ACC112 (cell line): ENCODE measurements around the gene NKX6-2.
"Not testable (repeated sequence)": the region's sequence is repeated elsewhere in the genome, so short reads cannot be mapped to it uniquely, and the experiment has no call there.

Source experiments
- H2AFZ ChIP-seq: fragments of 200-600 bp; sonication (generic); one replicate; pipeline ENCODE4 v1.6.0; 2017; ENCODE audit warnings: antibody characterized with exemption, low read length; ENCODE audit not compliant: unreplicated experiment
- H3K27ac ChIP-seq: fragments of 200-600 bp; sonication (generic); 2 replicates; pipeline ENCODE4 v1.5.1; 2014; ENCODE audit warnings: low read depth, mild to moderate bottlenecking, antibody characterized with exemption, low read length, moderate library complexity
- H3K27me3 ChIP-seq: fragments of 200-600 bp; sonication (generic); 2 replicates; pipeline ENCODE4 v1.6.1; 2014; ENCODE audit warnings: mild to moderate bottlenecking, antibody characterized with exemption, low read length, moderate library complexity, mixed read lengths; ENCODE audit not compliant: insufficient read depth
- H3K36me3 ChIP-seq: fragments of 200-600 bp; sonication (generic); 2 replicates; pipeline ENCODE4 v1.6.1; 2016; ENCODE audit warnings: mild to moderate bottlenecking, antibody characterized with exemption, low read length, moderate library complexity, mixed read lengths; ENCODE audit not compliant: insufficient read depth
- H3K4me1 ChIP-seq: fragments of 200-600 bp; sonication (generic); one replicate; pipeline ENCODE4 v1.6.1; 2016; ENCODE audit warnings: low read length, mixed read lengths; ENCODE audit not compliant: insufficient read depth, unreplicated experiment, control insufficient read depth
- H3K4me3 ChIP-seq: fragments of 200-600 bp; sonication (generic); 2 replicates; pipeline ENCODE4 v1.5.1; 2014; ENCODE audit warnings: mild to moderate bottlenecking, low read depth, low read length
- H3K79me2 ChIP-seq: fragments of 200-600 bp; sonication (generic); one replicate; pipeline ENCODE4 v1.6.0; 2016; ENCODE audit warnings: low read length; ENCODE audit not compliant: control insufficient read depth, unreplicated experiment, insufficient read depth

NKX6-2 gene

DNA sequence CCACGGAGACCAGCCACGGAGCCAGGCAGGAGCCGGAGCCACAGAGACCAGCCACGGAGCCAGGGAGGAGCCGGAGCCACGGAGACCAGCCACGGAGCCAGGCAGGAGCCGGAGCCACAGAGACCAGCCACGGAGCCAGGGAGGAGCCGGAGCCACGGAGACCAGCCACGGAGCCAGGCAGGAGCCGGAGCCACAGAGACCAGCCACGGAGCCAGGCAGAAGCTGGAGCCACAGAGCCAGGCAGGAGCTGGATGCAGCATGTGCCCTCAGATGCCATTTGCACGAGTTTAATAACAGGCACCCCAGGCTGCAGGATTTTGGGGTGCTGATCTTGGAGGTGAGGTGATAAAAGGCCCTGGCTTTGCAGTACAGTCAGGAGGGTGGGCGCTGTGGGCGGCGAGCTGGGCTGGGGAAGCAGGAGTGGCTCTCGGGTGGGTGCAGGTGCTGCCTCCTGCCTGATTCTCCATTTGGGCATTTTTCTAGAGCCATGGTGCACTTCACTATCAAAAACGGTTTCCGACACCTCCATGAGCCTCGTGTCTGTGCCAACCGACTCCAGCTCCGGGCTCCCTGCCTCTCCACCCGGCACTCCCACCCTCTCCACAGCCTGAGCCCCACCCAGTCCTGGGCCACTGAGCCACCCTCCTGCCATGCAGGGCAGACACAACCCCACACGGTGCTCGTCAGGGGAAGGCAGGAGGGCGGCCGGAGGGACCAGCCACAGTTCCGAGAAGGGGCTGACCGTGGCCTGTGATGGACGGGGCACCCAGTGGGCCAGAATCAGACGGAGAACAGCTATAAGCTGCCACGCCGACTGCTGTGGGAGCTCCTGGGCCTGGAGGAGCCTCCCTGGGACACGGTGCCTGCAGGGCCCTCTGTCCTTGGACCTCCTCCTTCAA is 40.8 kb upstream of the NKX6-2 start:
- Histone ChIP-seq H3K27ac (no peak overlapping the region), H2AFZ (no peak overlapping the region), H3K27me3 (peaks cover 33% of the 10 kb centered on the region), H3K36me3 (no peaks in the 10 kb centered on the region), H3K4me3 (no peak overlapping the region), H3K79me2 (no peaks in the 10 kb centered on the region), H3K4me1 (no peaks in the 10 kb centered on the region)

DNA sequence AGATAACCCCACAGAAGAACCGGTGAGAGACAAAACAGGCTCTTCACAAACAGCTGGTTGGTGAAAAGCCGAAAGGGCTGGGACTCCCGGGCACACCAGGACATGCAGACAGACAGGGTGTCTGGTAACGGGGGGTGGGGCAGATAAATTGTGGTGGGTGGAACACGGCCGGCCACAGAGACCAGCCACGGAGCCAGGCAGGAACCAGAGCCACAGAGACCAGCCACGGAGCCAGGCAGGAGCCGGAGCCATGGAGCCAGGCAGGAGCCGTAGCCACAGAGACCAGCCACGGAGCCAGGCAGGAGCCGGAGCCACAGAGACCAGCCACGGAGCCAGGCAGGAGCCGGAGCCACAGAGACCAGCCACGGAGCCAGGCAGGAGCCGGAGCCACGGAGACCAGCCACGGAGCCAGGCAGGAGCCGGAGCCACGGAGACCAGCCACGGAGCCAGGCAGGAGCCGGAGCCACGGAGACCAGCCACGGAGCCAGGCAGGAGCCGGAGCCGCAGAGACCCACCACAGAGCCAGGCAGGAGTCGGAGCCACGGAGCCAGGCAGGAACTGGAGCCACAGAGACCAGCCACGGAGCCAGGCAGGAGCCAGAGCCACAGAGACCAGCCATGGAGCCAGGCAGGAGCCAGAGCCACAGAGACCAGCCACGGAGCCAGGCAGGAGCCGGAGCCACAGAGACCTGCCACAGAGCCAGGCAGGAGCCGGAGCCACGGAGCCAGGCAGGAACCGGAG is 40.0 kb upstream of the NKX6-2 start:
- not testable (repeated sequence) for H2AFZ ChIP-seq, H3K36me3 ChIP-seq, H3K4me3 ChIP-seq, H3K79me2 ChIP-seq, H3K27ac ChIP-seq, H3K4me1 ChIP-seq
- peaks cover 24% of the 10 kb centered on the region for H3K27me3 ChIP-seq

DNA sequence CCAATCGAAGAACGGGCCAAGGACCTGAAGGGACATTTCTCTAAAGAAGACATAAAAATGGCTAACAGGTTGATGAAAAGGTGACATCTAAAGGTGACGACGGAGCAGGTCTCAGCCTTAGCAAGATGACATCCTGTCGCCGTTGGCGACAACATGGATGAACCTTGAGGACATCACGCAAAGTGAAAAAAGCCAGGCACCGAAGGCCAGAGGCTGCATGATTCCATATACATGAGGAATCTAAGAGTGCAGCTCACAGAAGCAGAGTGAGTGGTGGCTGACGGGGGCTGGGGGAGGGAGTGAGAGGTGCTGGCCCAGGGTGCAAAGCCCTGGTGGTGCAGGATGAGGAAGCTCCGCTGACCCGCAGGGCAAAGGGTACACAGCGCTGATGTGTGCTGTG is 34.1 kb upstream of the NKX6-2 start:
- Histone ChIP-seq H3K27me3 (peaks cover 43% of the 10 kb centered on the region), H3K4me1 (no peaks in the 10 kb centered on the region), H3K36me3 (no peaks in the 10 kb centered on the region), H2AFZ (no peak overlapping the region), H3K79me2 (no peaks in the 10 kb centered on the region), H3K4me3 (no peak overlapping the region), H3K27ac (no peak overlapping the region)

GRCh38 chr10:132817701-132818211 is 31.8 kb upstream of the NKX6-2 start:
- Histone ChIP-seq H3K36me3 (no peaks in the 10 kb centered on the region), H3K27me3 (peaks cover 48% of the 10 kb centered on the region), H3K4me3 (no peak overlapping the region), H3K4me1 (no peaks in the 10 kb centered on the region), H3K79me2 (no peaks in the 10 kb centered on the region), H3K27ac (no peak overlapping the region), H2AFZ (no peak overlapping the region)

GRCh38 chr10:132816718-132817117 is 30.8 kb upstream of the NKX6-2 start:
- H3K79me2 ChIP-seq, result no peaks in the 10 kb centered on the region
- H3K36me3 ChIP-seq, result no peaks in the 10 kb centered on the region
- no peaks in the 10 kb centered on the region for H3K4me1 ChIP-seq
- H3K27ac ChIP-seq, result no peak overlapping the region
- H3K27me3 ChIP-seq, result peaks cover 48% of the 10 kb centered on the region
- no peak overlapping the region for H2AFZ ChIP-seq
- H3K4me3 ChIP-seq, result no peak overlapping the region

DNA sequence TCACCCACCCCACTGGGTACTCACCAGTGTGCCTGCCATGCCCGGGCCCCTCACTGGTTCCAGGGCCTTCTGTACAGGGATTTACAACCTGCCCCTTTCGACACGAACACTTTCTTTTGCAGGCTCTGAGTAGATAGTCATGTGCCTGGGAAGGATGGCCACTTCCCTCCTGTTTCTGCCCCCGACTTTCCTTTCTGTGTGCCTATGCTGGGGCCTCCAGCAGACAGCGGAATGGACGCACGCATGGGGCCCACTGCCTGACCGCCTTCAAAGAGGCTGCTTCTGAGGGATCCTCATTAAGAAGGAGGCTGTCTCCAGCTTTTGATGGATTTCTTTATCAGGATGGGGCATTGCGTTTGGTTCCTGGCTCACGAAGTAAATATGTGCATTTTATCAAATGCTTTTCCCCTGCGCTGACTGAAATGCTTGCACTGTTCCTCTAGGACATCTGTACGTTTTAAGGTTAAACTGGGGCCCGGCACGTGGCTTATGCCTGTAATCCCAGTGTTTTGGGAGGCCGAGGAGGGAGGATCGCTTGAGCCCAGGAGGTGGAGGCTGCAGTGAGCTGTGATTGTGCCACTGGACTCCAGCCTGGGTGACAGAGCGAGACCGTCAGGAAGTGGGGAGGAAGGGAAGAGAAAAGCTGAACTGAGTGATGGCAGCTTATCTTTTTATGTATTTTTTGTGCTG is 29.4 kb upstream of the NKX6-2 start:
- H3K27ac ChIP-seq, result no peak overlapping the region
- H3K4me1 ChIP-seq, result no peaks in the 10 kb centered on the region
- H2AFZ ChIP-seq, result no peak overlapping the region
- H3K4me3 ChIP-seq, result no peak overlapping the region
- no peaks in the 10 kb centered on the region for H3K79me2 ChIP-seq
- H3K36me3 ChIP-seq, result no peaks in the 10 kb centered on the region
- H3K27me3 ChIP-seq, result peaks cover 48% of the 10 kb centered on the region

- Histone ChIP-seq H3K4me3 (no peak overlapping the region), H3K79me2 (no peaks in the 10 kb centered on the region), H3K27ac (no peak overlapping the region), H3K27me3 (peaks cover 42% of the 10 kb centered on the region), H2AFZ (no peak overlapping the region), H3K4me1 (no peaks in the 10 kb centered on the region), H3K36me3 (no peaks in the 10 kb centered on the region)
These were observed 28.5 kb upstream of the NKX6-2 start for GRCh38 chr10:132814469-132814856.

- no peak overlapping the region for H2AFZ ChIP-seq
- H3K4me3 ChIP-seq, result no peak overlapping the region
- H3K79me2 ChIP-seq, result no peaks in the 10 kb centered on the region
- H3K27ac ChIP-seq, result no peak overlapping the region
- H3K4me1 ChIP-seq, result no peaks in the 10 kb centered on the region
- H3K27me3 ChIP-seq, result peaks cover 36% of the 10 kb centered on the region
- H3K36me3 ChIP-seq, result no peaks in the 10 kb centered on the region
These were observed 27.9 kb upstream of the NKX6-2 start for GRCh38 chr10:132813560-132814468.

DNA sequence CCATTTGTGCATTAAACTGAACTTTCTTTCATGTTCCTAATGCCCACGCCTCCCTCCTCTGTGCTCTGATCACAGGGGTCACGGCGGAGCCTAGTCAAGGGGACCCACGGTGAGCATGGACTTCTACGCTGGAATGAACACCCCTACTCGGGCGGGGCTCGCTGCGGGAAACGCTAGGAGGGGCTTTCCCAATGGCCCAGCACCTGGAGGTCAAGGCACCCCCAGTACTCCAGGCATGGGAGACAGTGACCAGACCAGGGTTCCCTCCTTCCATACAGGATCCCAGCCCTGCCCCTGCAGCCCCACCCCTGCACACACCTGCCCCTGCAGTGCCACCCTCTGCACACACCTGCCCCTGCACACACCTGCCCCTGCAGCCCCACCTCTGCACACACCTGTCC is 27.1 kb upstream of the NKX6-2 start:
- H3K79me2 ChIP-seq, result no peaks in the 10 kb centered on the region
- H3K27ac ChIP-seq, result no peak overlapping the region
- H3K4me3 ChIP-seq, result no peak overlapping the region
- no peaks in the 10 kb centered on the region for H3K36me3 ChIP-seq
- H3K27me3 ChIP-seq, result peaks cover 31% of the 10 kb centered on the region
- no peaks in the 10 kb centered on the region for H3K4me1 ChIP-seq
- H2AFZ ChIP-seq, result no peak overlapping the region

DNA sequence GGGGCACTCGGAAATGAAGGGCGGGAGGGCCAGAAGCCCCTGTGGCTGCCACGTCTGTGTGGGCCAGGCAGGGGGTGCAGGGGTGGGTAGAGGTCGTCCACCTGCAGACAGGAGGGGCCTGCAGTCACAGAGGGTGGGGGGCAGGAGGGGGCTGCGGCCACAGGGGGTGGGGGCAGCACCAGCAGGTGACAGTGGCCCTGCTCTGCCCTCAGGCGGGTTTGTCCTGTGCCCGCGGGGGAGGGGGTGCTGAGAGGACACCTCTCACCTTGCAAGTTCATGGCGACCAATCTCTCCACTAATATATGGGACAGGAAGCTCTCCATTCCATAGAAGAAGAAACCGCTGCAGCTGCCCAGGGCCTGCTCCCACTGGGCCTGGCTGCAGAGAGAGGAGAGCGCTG is 26.6 kb upstream of the NKX6-2 start:
- H3K4me1 ChIP-seq, result no peaks in the 10 kb centered on the region
- H3K27ac ChIP-seq, result no peak overlapping the region
- H3K36me3 ChIP-seq, result no peaks in the 10 kb centered on the region
- H2AFZ ChIP-seq, result no peak overlapping the region
- H3K4me3 ChIP-seq, result no peak overlapping the region
- no peaks in the 10 kb centered on the region for H3K79me2 ChIP-seq
- H3K27me3 ChIP-seq, result peaks cover 26% of the 10 kb centered on the region
